CD14-positive monocyte (primary cell): ENCODE measurements around the gene SMPD2. TPM values are rescaled to one million over a fixed set of nuclear protein-coding genes. Genes with fewer than 3 reads are reported as not detected.
A peak's percentile ranks its signal among the peaks of the same experiment; 100 is the strongest.

ENCODE experiments used
- DNase-seq, 3 donors: peaks; one replicate each; pipeline ENCODE4 v3.0.0-alpha.2; 2011 to 2022
- H2AFZ ChIP-seq: 2 replicates; pipeline ENCODE4 v1.6.0; 2012; ENCODE audit warnings: mild to moderate bottlenecking, low read depth, low read length, inconsistent platforms; ENCODE audit not compliant: insufficient read depth, poor library complexity, severe bottlenecking
- H3K27ac ChIP-seq, 2 donors: 1 replicate in 1 of 2; 2 replicates in 1 of 2; pipeline ENCODE4 v1.5.1; 2012 to 2013; ENCODE audit warnings: low read length in 2 of 2, control low read depth in 1 of 2, inconsistent platforms in 1 of 2, low read depth in 1 of 2, mild to moderate bottlenecking in 1 of 2
- H3K27me3 ChIP-seq, 2 donors: one replicate each; pipeline versions ENCODE4 v1.6.0 to v1.6.1; 2011 to 2013; ENCODE audit warnings: low read length in 2 of 2; ENCODE audit not compliant: control insufficient read depth in 2 of 2, insufficient read depth in 2 of 2
- H3K36me3 ChIP-seq, 2 donors: replicated peaks in 1 of 2; 1 replicate in 1 of 2; 2 replicates in 1 of 2; pipeline versions ENCODE4 v1.5.1 to v1.6.1; 2012 to 2013; ENCODE audit warnings: low read length in 2 of 2, control low read depth in 1 of 2, inconsistent platforms in 1 of 2, mild to moderate bottlenecking in 1 of 2; ENCODE audit not compliant: insufficient read depth in 2 of 2, control insufficient read depth in 1 of 2
- H3K4me1 ChIP-seq, 2 donors: 1 replicate in 1 of 2; 2 replicates in 1 of 2; pipeline versions ENCODE4 v1.5.1 to v1.6.1; 2012 to 2013; ENCODE audit warnings: low read length in 2 of 2, control low read depth in 1 of 2, inconsistent platforms in 1 of 2, mild to moderate bottlenecking in 1 of 2, moderate library complexity in 1 of 2; ENCODE audit not compliant: insufficient read depth in 2 of 2, control insufficient read depth in 1 of 2
- H3K4me2 ChIP-seq: replicated peaks from 2 replicates; pipeline ENCODE3; 2012; ENCODE audit warnings: low read length, moderate library complexity, mild to moderate bottlenecking; ENCODE audit not compliant: poor library complexity, severe bottlenecking; ENCODE audit errors: extremely low read depth
- H3K4me3 ChIP-seq, 3 experiments: fragments of 200-600 bp in 1 of 3; sonication (generic) in 1 of 3; replicated peaks in 1 of 3; 1 replicate in 2 of 3; 2 replicates in 1 of 3; pipeline ENCODE4 v1.5.1; 2011 to 2013; ENCODE audit warnings: low read length in 3 of 3, mild to moderate bottlenecking in 3 of 3, control low read depth in 2 of 3, low read depth in 2 of 3, inconsistent platforms in 1 of 3, moderate library complexity in 1 of 3
- H3K79me2 ChIP-seq: 2 replicates; pipeline ENCODE4 v1.6.0; 2012; ENCODE audit warnings: mild to moderate bottlenecking, control low read depth, inconsistent platforms, low read length, moderate library complexity; ENCODE audit not compliant: insufficient read depth
- H3K9ac ChIP-seq: 2 replicates; pipeline ENCODE4 v1.6.0; 2017; ENCODE audit warnings: low read length, mild to moderate bottlenecking; ENCODE audit not compliant: insufficient read depth, poor library complexity, severe bottlenecking
- H3K9me3 ChIP-seq, 2 donors: replicated peaks in 1 of 2; 1 replicate in 1 of 2; 2 replicates in 1 of 2; pipeline versions ENCODE4 v1.5.1 to v1.6.1; 2012 to 2013; ENCODE audit warnings: low read length in 2 of 2, control low read depth in 1 of 2; ENCODE audit not compliant: control insufficient read depth in 1 of 2, insufficient read depth in 1 of 2
- H4K20me1 ChIP-seq: 2 replicates; pipeline ENCODE4 v1.6.0; 2012; ENCODE audit warnings: mild to moderate bottlenecking, low read length, control low read depth, moderate library complexity; ENCODE audit not compliant: insufficient read depth
- H3K27ac Mint-ChIP-seq, 7 donors: one replicate each; pipeline ENCODE4 v1.8.0; 2020; ENCODE audit warnings: mild to moderate bottlenecking in 7 of 7, mixed read lengths in 7 of 7, moderate library complexity in 6 of 7, inconsistent platforms in 2 of 7
- H3K27me3 Mint-ChIP-seq, 3 donors: one replicate each; pipeline ENCODE4 v1.8.0; 2021 to 2022; ENCODE audit warnings: low read depth in 3 of 3, mild to moderate bottlenecking in 3 of 3, mixed read lengths in 3 of 3, moderate library complexity in 3 of 3, inconsistent platforms in 1 of 3
- H3K36me3 Mint-ChIP-seq, 2 donors: one replicate each; pipeline ENCODE4 v1.8.0; 2020; ENCODE audit warnings: mixed read lengths in 2 of 2, inconsistent platforms in 1 of 2, mild to moderate bottlenecking in 1 of 2
- H3K4me1 Mint-ChIP-seq: one replicate; pipeline ENCODE4 v1.8.0; 2020; ENCODE audit warnings: mild to moderate bottlenecking, mixed read lengths
- H3K4me3 Mint-ChIP-seq, 2 donors: one replicate each; pipeline ENCODE4 v1.8.0; 2020; ENCODE audit warnings: mild to moderate bottlenecking in 2 of 2, mixed read lengths in 2 of 2, moderate library complexity in 1 of 2
- H3K9me3 Mint-ChIP-seq, 7 donors: one replicate each; pipeline ENCODE4 v1.8.0; 2020 to 2022; ENCODE audit warnings: mixed read lengths in 7 of 7, mild to moderate bottlenecking in 6 of 7, moderate library complexity in 6 of 7, inconsistent platforms in 2 of 7
- CTCF ChIP-seq: fragments of 200-600 bp; IDR thresholded peaks from one replicate; pipeline ENCODE4 v1.8.0; 2022; ENCODE audit warnings: antibody characterized with exemption, mild to moderate bottlenecking
- WGBS: methylation state at CpG from one replicate; pipeline ENCODE4 v1.1.5; 2013; ENCODE audit warnings: missing lambda C conversion rate; ENCODE audit not compliant: insufficient coverage; 5-methylcytosine and 5-hydroxymethylcytosine counted together
- intact Hi-C, 2 donors: fragments of 100-400 bp; cut with micrococcal nuclease; formaldehyde crosslinking; loops; one replicate each; pipeline versions ENCODE4 v1.15.0 to v1.15.1; 2023
- polyA plus RNA-seq, 3 donors: library from polyadenylated mRNA; depleted of rRNA in 1 of 3; unstranded in 2 of 3; stranded (reverse) in 1 of 3; fragments of 300-500 nt in 2 of 3; fragments of >200 nt in 1 of 3; fragmentation: Illumina TruSeq in 2 of 3; gene quantifications; 1 replicate in 2 of 3; 2 replicates in 1 of 3; pipeline ENCODE4 v1.2.3, GENCODE V29; 2012 to 2021

SMPD2 gene
- polyA plus RNA-seq, 3 donors, result 9.5 to 14.3 (median 12.3) TPM

GRCh38 chr6:109454496-109455436 lies 14.2 kb downstream of the SMPD2 start:
- Histone ChIP-seq H3K4me1 (peaks cover 49 to 57% of the 10 kb centered on the region in 2 donors), H3K36me3 (peaks cover 23 to 37% of the 10 kb centered on the region in 2 donors), H3K4me2 (peak overlapping the region; percentile 81), H3K4me3 (peak overlapping the region; percentile 51 to 97 (median 78)), H3K9me3 (no peaks in the 10 kb centered on the region), H2AFZ (peak overlapping the region; percentile 64), H3K9ac (peak overlapping the region; percentile 70), H3K79me2 (peaks cover 56% of the 10 kb centered on the region), H4K20me1 (peaks cover 35% of the 10 kb centered on the region), H3K27ac (peak overlapping the region; percentile 84 to 93), H3K27me3 (no peaks in the 10 kb centered on the region)
- H3K9me3 Mint-ChIP-seq, result peaks cover 0 to 3% (median 0%) of the 10 kb centered on the region in 7 donors
- H3K27me3 Mint-ChIP-seq, result no peaks in the 10 kb centered on the region
- peaks cover 27 to 40% of the 10 kb centered on the region in 2 donors for H3K36me3 Mint-ChIP-seq
- no peak for TF ChIP-seq CTCF
- peak overlapping the region; percentile 96 to 98 for H3K4me3 Mint-ChIP-seq
- intact Hi-C loops, result loop anchor here (2.0 to 10.0 kb wide), 3 partner anchors 28 to 360 kb away; partner anchors contain the start of genes CD164 (in 1 of the 2), CEP57L1 (in 1 of the 2), SESN1 (in 1 of the 2) and ZBTB24 (in 1 of the 2)
- H3K27ac Mint-ChIP-seq, result peak overlapping the region; percentile 88 to 99 (median 97)
- 0% methylated on average over 23 of the region's 48 CpGs for WGBS
- DNase-seq, result peak; percentile 78 to 84 (median 81)
- H3K4me1 Mint-ChIP-seq, result peaks cover 56% of the 10 kb centered on the region

GRCh38 chr6:109455437-109456110 lies 15.1 kb downstream of the SMPD2 start, which contains the start of gene MICAL1:
Gene MICAL1 (minus strand): TSS chr6:109455772. CDS start chr6:109454196, 1,576 bp downstream.
- H4K20me1 ChIP-seq, result peaks cover 27% of the 10 kb centered on the region
- Mint-ChIP-seq H3K4me1 (peaks cover 51% of the 10 kb centered on the region), H3K27ac (peak within 1 kb of the TSS; percentile 88 to 99 (median 97)), H3K36me3 (peaks cover 25 to 35% of the 10 kb centered on the region in 2 donors), H3K9me3 (peaks cover 0 to 3% (median 0%) of the 10 kb centered on the region in 7 donors), H3K4me3 (peak within 1 kb of the TSS; percentile 96 to 98), H3K27me3 (no peaks in the 10 kb centered on the region)
- no peaks in the 10 kb centered on the region for H3K27me3 ChIP-seq
- H3K9me3 ChIP-seq, result no peaks in the 10 kb centered on the region
- TF ChIP-seq CTCF, result peak; percentile 35
- H3K4me1 ChIP-seq, result peaks cover 49 to 57% of the 10 kb centered on the region in 2 donors
- DNase-seq, result peak; percentile 72 to 78 (median 77)
- intact Hi-C loops, result loop anchor here (2.0 to 10.0 kb wide), 3 partner anchors 27 to 361 kb away; partner anchors contain the start of genes CD164 (in 1 of the 2), CEP57L1 (in 1 of the 2), SESN1 (in 1 of the 2) and ZBTB24 (in 1 of the 2)
- H3K4me2 ChIP-seq, result peak within 1 kb of the TSS; percentile 81
- H2AFZ ChIP-seq, result peak within 1 kb of the TSS; percentile 64
- peaks cover 50% of the 10 kb centered on the region for H3K79me2 ChIP-seq
- H3K9ac ChIP-seq, result peak within 1 kb of the TSS; percentile 70
- under 1% methylated on average over 42 of the region's 70 CpGs for WGBS
- H3K27ac ChIP-seq, result peak within 1 kb of the TSS; percentile 84 to 93
- H3K36me3 ChIP-seq, result peaks cover 16 to 29% of the 10 kb centered on the region in 2 donors
- peak within 1 kb of the TSS; percentile 51 to 97 (median 78) for H3K4me3 ChIP-seq
